H1 (cell line): Measurements from ENCODE around the gene CST1. TPM values are rescaled to one million over a fixed set of nuclear protein-coding genes. Genes with fewer than 3 reads are reported as not detected.

ENCODE experiments used
- CTCF ChIA-PET: fragments of 300-600 bp; sonication (Branson Sonifier 250); formaldehyde crosslinking; loops from one replicate; lab custom pipeline; 2021; ENCODE audit not compliant: partially characterized antibody; lab: Charles Lee
- POLR2A ChIA-PET: fragments of 300-600 bp; sonication (Branson Sonifier 250); formaldehyde crosslinking; loops from one replicate; lab custom pipeline; 2021; ENCODE audit warnings: inconsistent platforms; ENCODE audit not compliant: partially characterized antibody; lab: Charles Lee
- DNase-seq, 2 experiments: peaks; one replicate each; pipeline versions ENCODE4 v3.0.0 to v3.0.0-alpha.2; 2010 to 2022; ENCODE audit warnings: low spot score in 2 of 2, low read depth in 1 of 2, mixed read lengths in 1 of 2
- FAIRE-seq: peaks from 2 replicates; lab custom pipeline; 2011; peaks lifted over from hg19 to GRCh38; lab: Jason Lieb, UNC
- H2AFZ ChIP-seq: 2 replicates; pipeline ENCODE4 v1.8.1; 2012; ENCODE audit warnings: low read length, inconsistent platforms
- H2AK5ac ChIP-seq: 2 replicates; pipeline ENCODE4 v1.6.1; 2013; ENCODE audit warnings: low read depth, low read length
- H2BK120ac ChIP-seq: replicated peaks from 2 replicates; pipeline ENCODE3; 2013; ENCODE audit warnings: low read depth, low read length, inconsistent platforms
- H2BK12ac ChIP-seq: 2 replicates; pipeline ENCODE4 v1.6.1; 2013; ENCODE audit warnings: low read depth, low read length
- H2BK15ac ChIP-seq: 2 replicates; pipeline ENCODE4 v1.6.1; 2013; ENCODE audit warnings: low read length
- H2BK20ac ChIP-seq: 2 replicates; pipeline ENCODE4 v1.6.1; 2013; ENCODE audit warnings: low read length
- H2BK5ac ChIP-seq: 2 replicates; pipeline ENCODE4 v1.6.1; 2013; ENCODE audit warnings: low read depth, low read length
- H3K14ac ChIP-seq: 2 replicates; pipeline ENCODE4 v1.6.1; 2013; ENCODE audit warnings: inconsistent platforms; ENCODE audit not compliant: insufficient read length
- H3K18ac ChIP-seq: 2 replicates; pipeline ENCODE4 v1.6.1; 2013; ENCODE audit warnings: low read length; ENCODE audit errors: extremely low read depth
- H3K23ac ChIP-seq: 2 replicates; pipeline ENCODE4 v1.6.1; 2013; ENCODE audit warnings: inconsistent platforms; ENCODE audit not compliant: insufficient read length
- H3K23me2 ChIP-seq: 2 replicates; pipeline ENCODE4 v1.6.1; 2013; ENCODE audit warnings: low read depth, low read length
- H3K27ac ChIP-seq: 2 replicates; pipeline ENCODE4 v1.6.1; 2011; ENCODE audit warnings: low read depth, low read length, inconsistent platforms
- H3K27me3 ChIP-seq, 4 experiments: replicated peaks in 1 of 4; 1 replicate in 1 of 4; 2 replicates in 3 of 4; pipeline versions ENCODE4 v1.6.1 to v1.8.1; 2011 to 2013; ENCODE audit warnings: low read length in 3 of 4, mild to moderate bottlenecking in 3 of 4, inconsistent platforms in 2 of 4, mixed read lengths in 2 of 4, moderate library complexity in 1 of 4; ENCODE audit not compliant: control insufficient read depth in 3 of 4, insufficient read depth in 3 of 4; ENCODE audit errors: extremely low read depth in 1 of 4
- H3K36me3 ChIP-seq, 4 experiments: 2 replicates each; pipeline versions ENCODE4 v1.6.1 to v1.8.1; 2011 to 2013; ENCODE audit warnings: mild to moderate bottlenecking in 4 of 4, low read length in 3 of 4, moderate library complexity in 2 of 4, control low read depth in 1 of 4, inconsistent platforms in 1 of 4; ENCODE audit not compliant: insufficient read depth in 4 of 4, control insufficient read depth in 2 of 4
- H3K4ac ChIP-seq: replicated peaks from 2 replicates; pipeline ENCODE3; 2013; ENCODE audit warnings: low read length, low read depth, mixed read lengths, inconsistent platforms; ENCODE audit not compliant: insufficient read length
- H3K4me1 ChIP-seq, 4 experiments: replicated peaks in 1 of 4; 1 replicate in 1 of 4; 2 replicates in 3 of 4; pipeline versions ENCODE4 v1.6.1 to v1.8.1; 2011 to 2013; ENCODE audit warnings: low read length in 3 of 4, inconsistent platforms in 2 of 4, mixed read lengths in 1 of 4; ENCODE audit not compliant: insufficient read depth in 4 of 4, control insufficient read depth in 3 of 4
- H3K4me2 ChIP-seq, 2 experiments: 2 replicates each; pipeline versions ENCODE4 v1.6.1 to v1.8.1; 2011 to 2013; ENCODE audit warnings: low read depth in 2 of 2, low read length in 2 of 2, control low read depth in 1 of 2, inconsistent platforms in 1 of 2, mild to moderate bottlenecking in 1 of 2; ENCODE audit not compliant: insufficient read depth in 1 of 2
- H3K4me3 ChIP-seq, 4 experiments: fragments of 200-600, 300-600 bp in 1 of 4; sonication (generic), shearing (Covaris generic), sonication (Bioruptor Twin) in 1 of 4; 2 replicates each; pipeline versions ENCODE4 v1.5.1 to v1.8.1; 2011 to 2016; ENCODE audit warnings: low read length in 4 of 4, low read depth in 3 of 4, control low read depth in 2 of 4, inconsistent platforms in 2 of 4, mild to moderate bottlenecking in 2 of 4, mixed read lengths in 1 of 4, moderate library complexity in 1 of 4; ENCODE audit not compliant: insufficient read depth in 2 of 4; ENCODE audit errors: extremely low read depth in 1 of 4
- H3K56ac ChIP-seq: replicated peaks from 2 replicates; pipeline ENCODE3; 2013; ENCODE audit warnings: low read depth, mild to moderate bottlenecking, mixed read lengths, low read length, inconsistent platforms; ENCODE audit not compliant: insufficient read length
- H3K79me1 ChIP-seq: 2 replicates; pipeline ENCODE4 v1.6.1; 2013; ENCODE audit warnings: low read depth, low read length, control low read depth
- H3K79me2 ChIP-seq, 2 experiments: 2 replicates each; pipeline versions ENCODE4 v1.6.1 to v1.8.1; 2012 to 2013; ENCODE audit warnings: low read length in 2 of 2, mild to moderate bottlenecking in 2 of 2, inconsistent platforms in 1 of 2; ENCODE audit not compliant: insufficient read depth in 2 of 2, control insufficient read depth in 1 of 2
- H3K9ac ChIP-seq, 4 experiments: replicated peaks in 1 of 4; 1 replicate in 1 of 4; 2 replicates in 3 of 4; pipeline versions ENCODE4 v1.6.1 to v1.8.1; 2011 to 2013; ENCODE audit warnings: low read depth in 3 of 4, low read length in 3 of 4, control low read depth in 2 of 4, mild to moderate bottlenecking in 2 of 4, moderate library complexity in 2 of 4, inconsistent platforms in 1 of 4; ENCODE audit errors: extremely low read depth in 1 of 4
- H3K9me3 ChIP-seq, 2 experiments: 2 replicates each; pipeline versions ENCODE4 v1.6.1 to v1.8.1; 2012 to 2013; ENCODE audit warnings: mild to moderate bottlenecking in 2 of 2, moderate library complexity in 2 of 2, control low read depth in 1 of 2, inconsistent platforms in 1 of 2, low read depth in 1 of 2, low read length in 1 of 2, mixed read lengths in 1 of 2; ENCODE audit not compliant: insufficient read depth in 2 of 2
- H4K20me1 ChIP-seq, 2 experiments: replicated peaks in 1 of 2; 2 replicates each; pipeline versions ENCODE3 to v1.8.1; 2011 to 2013; ENCODE audit warnings: inconsistent platforms in 2 of 2, low read length in 2 of 2, mild to moderate bottlenecking in 1 of 2; ENCODE audit not compliant: insufficient read depth in 2 of 2, control insufficient read depth in 1 of 2
- H4K5ac ChIP-seq: 2 replicates; pipeline ENCODE4 v1.6.1; 2013; ENCODE audit warnings: low read length, low read depth, mixed read lengths, inconsistent platforms; ENCODE audit not compliant: insufficient read length
- H4K8ac ChIP-seq: 2 replicates; pipeline ENCODE4 v1.8.0; 2013; ENCODE audit warnings: mild to moderate bottlenecking, moderate library complexity, low read length, inconsistent platforms; ENCODE audit not compliant: insufficient read depth; ENCODE audit errors: extremely low read depth
- H4K91ac ChIP-seq: replicated peaks from 2 replicates; pipeline ENCODE3; 2013; ENCODE audit warnings: low read length, mixed read lengths, inconsistent platforms; ENCODE audit not compliant: insufficient read length
- ATF2 ChIP-seq: IDR thresholded peaks from 2 replicates; pipeline ENCODE4 v1.6.1; 2012; ENCODE audit warnings: low read length, inconsistent platforms
- CEBPB ChIP-seq: IDR thresholded peaks from 2 replicates; pipeline ENCODE4 v1.6.1; 2012; ENCODE audit warnings: low read depth, low read length
- CHD1 ChIP-seq: IDR thresholded peaks from 2 replicates; pipeline ENCODE4 v1.6.1; 2012; ENCODE audit warnings: low read depth, low read length, improper control_type of control experiment
- CREB1 ChIP-seq: IDR thresholded peaks from 2 replicates; pipeline ENCODE4 v1.6.1; 2012; ENCODE audit warnings: inconsistent platforms
- CTBP2 ChIP-seq: IDR thresholded peaks from 2 replicates; pipeline ENCODE4 v1.7.0; 2011; ENCODE audit warnings: borderline replicate concordance, mild to moderate bottlenecking, moderate library complexity, mixed read lengths, low read length; ENCODE audit not compliant: insufficient read depth, insufficient read length
- HDAC6 ChIP-seq: IDR thresholded peaks from one replicate; pipeline ENCODE4 v1.7.1; 2012; ENCODE audit warnings: low read depth, mild to moderate bottlenecking, inconsistent platforms, low read length, moderate library complexity
- KDM4A ChIP-seq: IDR thresholded peaks from one replicate; pipeline ENCODE4 v1.7.1; 2012; ENCODE audit warnings: low read depth, mild to moderate bottlenecking, moderate library complexity, low read length, inconsistent platforms; ENCODE audit not compliant: severe bottlenecking
- KDM5A ChIP-seq: fragments of 200-600 bp; IDR thresholded peaks from 2 replicates; pipeline ENCODE4 v1.7.1; 2012; ENCODE audit warnings: mild to moderate bottlenecking, low read length, inconsistent platforms, mixed read lengths
- POLR2AphosphoS5 ChIP-seq: IDR thresholded peaks from 2 replicates; pipeline ENCODE4 v1.6.1; 2011; ENCODE audit warnings: low read depth, low read length
- RXRA ChIP-seq: IDR thresholded peaks from 2 replicates; pipeline ENCODE4 v1.6.1; 2011; ENCODE audit warnings: low read depth, mild to moderate bottlenecking, low read length, moderate library complexity; ENCODE audit not compliant: insufficient read depth
- SAP30 ChIP-seq: fragments of 300-600 bp; sonication (generic); IDR thresholded peaks from 2 replicates; pipeline ENCODE4 v1.7.1; 2012; ENCODE audit warnings: low read length, moderate library complexity, mild to moderate bottlenecking, inconsistent platforms; ENCODE audit not compliant: insufficient read depth, insufficient replicate concordance
- SP1 ChIP-seq: IDR thresholded peaks from 2 replicates; pipeline ENCODE4 v1.6.1; 2011; ENCODE audit warnings: low read depth, low read length
- ZNF274 ChIP-seq: IDR thresholded peaks from 2 replicates; pipeline ENCODE4 v1.7.0; 2012; ENCODE audit warnings: low read length, borderline replicate concordance; ENCODE audit errors: extremely low read depth
- WGBS, 2 experiments: shearing (Covaris generic) in 1 of 2; methylation state at CpG; one replicate each; pipeline versions ENCODE4 v1.1.6 to v1.1.7; 2013 to 2015; ENCODE audit warnings: low lambda C conversion rate in 2 of 2, mixed read lengths in 2 of 2, inconsistent platforms in 1 of 2, low coverage in 1 of 2, missing lambda C conversion rate in 1 of 2; ENCODE audit not compliant: insufficient replicate concordance in 2 of 2, insufficient coverage in 1 of 2, insufficient read length in 1 of 2; ENCODE audit errors: extremely low coverage in 1 of 2, missing lambda C conversion rate in 1 of 2; 5-methylcytosine and 5-hydroxymethylcytosine counted together
- polyA plus RNA-seq, 7 experiments: library from polyadenylated mRNA; depleted of rRNA in 3 of 7; stranded (reverse) in 5 of 7; unstranded in 2 of 7; fragments of >200 nt in 5 of 7; fragments of 200-250 nt in 2 of 7; gene quantifications; 1 replicate in 5 of 7; 2 replicates in 1 of 7; 4 replicates in 1 of 7; pipeline versions ENCODE4 v1.2.1 to v1.2.3, GENCODE V29; 2011 to 2013; ENCODE audit warnings: missing spikeins in 2 of 7, mixed read lengths in 2 of 7
- total RNA-seq: library from RNA; stranded (reverse); fragmentation: NEBNext Ultra II Directional; extraction: Animal tissue kit (Norgen Biotek cat#: 25700); gene quantifications from 2 replicates; pipeline ENCODE4 v1.2.1, GENCODE V29; 2021

CST1 gene
- total and polyA plus RNA-seq, 2 of the 8 experiments (the other 6 are each of a cell fraction or from before 2014, with no cell fraction given): 2.3 to 2.9 TPM

GRCh38 chr20:23795526-23795925, 44.8 kb upstream of the CST1 start:
- H3K23ac ChIP-seq: no peak overlapping the region
- H3K79me2 ChIP-seq: no peaks in the 10 kb centered on the region
- H2AK5ac ChIP-seq: no peak overlapping the region
- H3K4ac ChIP-seq: no peak overlapping the region
- no peak overlapping the region for H2BK120ac ChIP-seq
- no peaks in the 10 kb centered on the region for H3K36me3 ChIP-seq
- no peaks in the 10 kb centered on the region for H3K27me3 ChIP-seq
- FAIRE-seq (no peak), DNase-seq (no peak)
- no peak overlapping the region for H2BK15ac ChIP-seq
- no peak overlapping the region for H2BK5ac ChIP-seq
- no peak overlapping the region for H2BK12ac ChIP-seq
- H3K14ac ChIP-seq: no peak overlapping the region
- ChIA-PET POLR2A (no interaction called here), CTCF (interaction anchor here (1.5 kb wide), 1 partner anchor 127 kb away, joined by 7 read pairs; no protein-coding TSS in a partner anchor)
- peaks cover under 1% of the 10 kb centered on the region; the same call in 1 of the 2 replicates for H3K23me2 ChIP-seq
- no peak overlapping the region for H2AFZ ChIP-seq
- no peaks in the 10 kb centered on the region for H4K20me1 ChIP-seq
- H2BK20ac ChIP-seq: no peak overlapping the region
- no peak overlapping the region for H4K8ac ChIP-seq
- no peak overlapping the region for H4K91ac ChIP-seq
- H3K9ac ChIP-seq: no peak overlapping the region
- no peaks in the 10 kb centered on the region for H3K79me1 ChIP-seq
- WGBS, 2 experiments: 86% methylated on average over 3 of the region's 3 CpGs; no CpG with 5 or more reads in 1 of the 2 experiments
- no peaks in the 10 kb centered on the region for H3K9me3 ChIP-seq
- H3K4me2 ChIP-seq: no peak overlapping the region
- no peaks in the 10 kb centered on the region for H3K4me1 ChIP-seq
- H3K18ac ChIP-seq: no peak overlapping the region
- no peak overlapping the region for H3K56ac ChIP-seq
- H4K5ac ChIP-seq: no peak overlapping the region
- no peak overlapping the region for H3K27ac ChIP-seq
- H3K4me3 ChIP-seq: no peak overlapping the region
- no peak for TF ChIP-seq SP1
- TF ChIP-seq POLR2AphosphoS5: no peak
- no peak for TF ChIP-seq CHD1
- TF ChIP-seq RXRA: no peak
- TF ChIP-seq ATF2: no peak
- TF ChIP-seq KDM4A: no peak
- TF ChIP-seq CEBPB: no peak
- no peak for TF ChIP-seq HDAC6
- TF ChIP-seq SAP30: no peak
- TF ChIP-seq ZNF274: no peak
- no peak for TF ChIP-seq KDM5A
- no peak for TF ChIP-seq CREB1
- TF ChIP-seq CTBP2: no peak
